PFSK-1 (cell line): ENCODE data around the gene CC2D1B.
A peak's percentile ranks its signal among the peaks of the same experiment; 100 is the strongest.

Experiments
- FOXP2 ChIP-seq: optimal IDR thresholded peaks from 2 replicates; pipeline ENCODE3; 2011; ENCODE audit warnings: borderline replicate concordance, control low read depth, inconsistent platforms; ENCODE audit not compliant: insufficient read depth; ENCODE audit errors: extremely low read length, extremely low read depth
- POLR2AphosphoS5 ChIP-seq: IDR thresholded peaks from 2 replicates; pipeline ENCODE4 v1.6.1; 2012; ENCODE audit warnings: low read depth, mild to moderate bottlenecking, control low read depth, low read length, moderate library complexity
- REST ChIP-seq, 2 experiments: IDR thresholded peaks; 2 replicates each; pipeline versions ENCODE4 v1.6.1 to v1.8.0; 2011 to 2012; ENCODE audit warnings: low read depth in 2 of 2, low read length in 2 of 2, control low read depth in 1 of 2, inconsistent platforms in 1 of 2, mild to moderate bottlenecking in 1 of 2, moderate library complexity in 1 of 2; ENCODE audit not compliant: insufficient read depth in 1 of 2
- SIN3A ChIP-seq: IDR thresholded peaks from 2 replicates; pipeline ENCODE4 v1.6.1; 2012; ENCODE audit warnings: mild to moderate bottlenecking, low read length, moderate library complexity, borderline replicate concordance; ENCODE audit not compliant: insufficient read depth
- TAF1 ChIP-seq: IDR thresholded peaks from 2 replicates; pipeline ENCODE4 v1.6.1; 2012; ENCODE audit warnings: low read length, control low read depth, borderline replicate concordance; ENCODE audit not compliant: insufficient read depth

The CC2D1B gene

DNA sequence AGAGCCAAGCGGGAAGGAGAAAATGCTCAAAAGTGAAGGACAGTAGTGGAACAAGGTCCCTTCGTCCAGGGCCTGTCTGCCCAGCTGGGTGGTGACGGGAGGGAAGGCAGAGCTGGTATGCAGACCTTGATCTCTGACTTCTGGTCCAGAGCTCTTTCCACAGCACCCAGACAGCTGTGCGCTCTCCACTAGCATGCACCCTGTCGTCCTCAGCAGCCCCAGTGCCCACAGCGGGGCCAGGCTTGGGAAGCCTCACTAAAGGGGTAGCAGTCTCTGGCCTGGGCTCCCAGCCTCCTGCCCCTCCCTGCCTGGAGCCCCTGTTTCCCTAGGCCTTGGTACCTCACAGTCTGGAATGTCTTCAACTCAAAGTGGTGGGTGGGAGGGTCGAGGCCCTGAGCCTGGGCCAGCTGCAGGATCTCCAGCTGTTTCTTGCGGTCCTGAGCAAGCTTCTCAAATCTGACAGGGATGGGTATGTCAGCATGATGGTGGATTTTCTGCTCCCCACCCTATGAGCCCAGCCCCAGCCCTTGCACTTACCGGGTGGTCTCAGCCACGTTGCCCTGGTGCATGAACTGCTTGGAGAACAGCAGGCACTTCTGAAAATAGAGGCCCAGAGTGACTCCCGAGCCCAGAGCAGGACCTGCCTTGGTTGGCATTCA is 10.0 kb downstream of the CC2D1B start:
- TF ChIP-seq FOXP2: no peak
- TF ChIP-seq POLR2AphosphoS5: no peak
- TF ChIP-seq TAF1: no peak
- TF ChIP-seq SIN3A: no peak
- TF ChIP-seq REST (IDR thresholded peaks at IDR 0.05; ENCODE audit: insufficient read depth in 1 of 2, low read depth in 2 of 2, low read length in 2 of 2): no peak

- TF ChIP-seq TAF1 (no peak), SIN3A (no peak), FOXP2 (no peak), REST (IDR thresholded peaks at IDR 0.05; ENCODE audit: insufficient read depth in 1 of 2, low read depth in 2 of 2, low read length in 2 of 2) (no peak), POLR2AphosphoS5 (no peak)
Measured at GRCh38 chr1:52355436-52355835, 10.6 kb downstream of the CC2D1B start.

- TF ChIP-seq SIN3A (no peak), TAF1 (no peak), REST (IDR thresholded peaks at IDR 0.05; ENCODE audit: insufficient read depth in 1 of 2, low read depth in 2 of 2, low read length in 2 of 2) (no peak), FOXP2 (no peak), POLR2AphosphoS5 (no peak)
Measured at GRCh38 chr1:52352690-52353089, 13.3 kb downstream of the CC2D1B start.

- no peak for TF ChIP-seq SIN3A
- TF ChIP-seq POLR2AphosphoS5: peak; percentile 28; the same call in 1 of the 2 replicates
- TF ChIP-seq TAF1: no peak
- TF ChIP-seq REST (IDR thresholded peaks at IDR 0.05; ENCODE audit: insufficient read depth in 1 of 2, low read depth in 2 of 2, low read length in 2 of 2): no peak
Measured at GRCh38 chr1:52348704-52349300, 17.2 kb downstream of the CC2D1B start.
